Right ventricle myocardium superior (tissue), 1 donor: ENCODE data around the gene KRTAP9-1. TPM values are rescaled to one million over a fixed set of nuclear protein-coding genes. Genes with fewer than 3 reads are reported as not detected.
"Not testable (repeated sequence)": the region's sequence is repeated elsewhere in the genome, so short reads cannot be mapped to it uniquely, and the experiment has no call there.

Experiments used
- ATAC-seq: fragments of 200-7000 bp; cut with Tn5 transposase; one replicate; pipeline ENCODE4 v1.9.1; 2020; ENCODE audit warnings: mild to moderate bottlenecking; ENCODE audit not compliant: poor library complexity
- DNase-seq: peaks from one replicate; pipeline ENCODE4 v3.0.0-alpha.2; 2020
- intact Hi-C: fragments of 100-400 bp; cut with DNase I; formaldehyde crosslinking; loops from one replicate; pipeline ENCODE4 v1.11.2; 2022
- total RNA-seq: library from RNA; stranded (reverse); fragmentation: NEBNext Ultra II Directional; extraction: Animal tissue kit (Norgen Biotek cat#: 25700); gene quantifications from one replicate; pipeline ENCODE4 v1.2.1, GENCODE V29; 2021
- donor health status: DM: no; HTN: yes; CAD: no; lungs with severe emphysema.

KRTAP9-1 gene
- total RNA-seq, 1 donor from 2014 or later: not detected

DNA sequence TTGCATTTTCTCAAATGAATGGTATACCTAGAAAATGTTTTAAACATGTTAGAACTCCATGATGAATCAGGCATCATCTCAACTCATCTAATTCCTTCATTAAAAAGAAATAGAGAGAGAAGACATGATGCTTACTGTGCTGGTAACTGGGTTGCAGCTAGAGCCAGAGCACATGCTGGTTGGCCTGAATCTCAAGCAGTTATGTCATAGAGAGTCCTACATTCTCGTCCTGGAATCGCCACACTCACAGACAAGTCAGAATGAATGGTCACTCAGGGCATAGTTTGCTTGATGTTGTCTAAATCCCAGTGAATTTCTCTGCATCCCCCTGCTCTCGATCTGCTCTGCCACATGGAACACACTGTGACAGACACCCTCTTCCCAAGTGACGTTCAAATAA, 47.4 kb downstream of the KRTAP9-1 start:
- intact Hi-C loops, DNase-seq, ATAC-seq: not testable (repeated sequence)

DNA sequence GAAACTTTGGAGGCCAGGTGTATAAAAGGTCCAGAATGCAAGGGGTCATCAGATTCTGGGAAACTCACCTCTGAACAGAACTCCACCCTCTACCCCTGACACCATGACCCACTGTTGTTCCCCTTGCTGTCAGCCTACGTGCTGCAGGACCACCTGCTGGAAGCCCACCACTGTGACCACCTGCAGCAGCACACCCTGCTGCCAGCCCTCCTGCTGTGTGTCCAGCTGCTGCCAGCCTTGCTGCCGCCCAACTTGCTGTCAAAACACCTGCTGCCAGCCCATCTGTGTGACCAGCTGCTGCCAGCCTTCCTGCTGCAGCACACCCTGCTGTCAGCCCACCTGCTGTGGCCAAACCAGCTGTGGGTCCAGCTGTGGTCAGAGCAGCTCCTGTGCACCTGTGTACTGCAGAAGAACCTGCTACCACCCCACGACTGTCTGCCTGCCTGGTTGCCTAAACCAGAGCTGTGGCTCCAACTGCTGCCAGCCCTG, 48.3 kb downstream of the KRTAP9-1 start, which contains the start of gene KRTAP9-8:
KRTAP9-8 (plus strand) TSS at position 51 of the 489 bp plus-strand sequence; CDS start at position 104, 53 bp downstream.
- DNase-seq, intact Hi-C loops, ATAC-seq: not testable (repeated sequence)

Other genes starting within 250 kb of the KRTAP9-1 start
- gene KRT39, start 222.9 kb upstream of the KRTAP9-1 start, total RNA-seq: not detected
- not detected for gene KRT40, start 205.6 kb upstream of the KRTAP9-1 start, total RNA-seq
- gene KRTAP3-3, start 195.7 kb upstream of the KRTAP9-1 start, total RNA-seq: not detected
- gene KRTAP3-2, start 190.0 kb upstream of the KRTAP9-1 start, total RNA-seq: not detected
- gene KRTAP3-1, start 180.8 kb upstream of the KRTAP9-1 start, total RNA-seq: not detected
- not detected for gene KRTAP1-5, start 162.7 kb upstream of the KRTAP9-1 start, total RNA-seq
- gene KRTAP1-4, start 159.7 kb upstream of the KRTAP9-1 start, total RNA-seq: not detected
- gene KRTAP1-3, start 155.0 kb upstream of the KRTAP9-1 start, total RNA-seq: not detected
- gene KRTAP1-1, start 148.4 kb upstream of the KRTAP9-1 start, total RNA-seq: not detected
- not detected for gene KRTAP2-1, start 142.6 kb upstream of the KRTAP9-1 start, total RNA-seq
- not detected for gene KRTAP2-2, start 134.7 kb upstream of the KRTAP9-1 start, total RNA-seq
- not detected for gene KRTAP2-3, start 129.8 kb upstream of the KRTAP9-1 start, total RNA-seq
- not detected for gene KRTAP2-4, start 124.0 kb upstream of the KRTAP9-1 start, total RNA-seq
- gene KRTAP4-7, start 105.7 kb upstream of the KRTAP9-1 start, total RNA-seq: not detected
- gene KRTAP4-8, start 91.7 kb upstream of the KRTAP9-1 start, total RNA-seq: not detected
- not detected for gene KRTAP4-16, start 87.7 kb upstream of the KRTAP9-1 start, total RNA-seq
- not detected for gene KRTAP4-9, start 84.5 kb upstream of the KRTAP9-1 start, total RNA-seq
- gene KRTAP4-11, start 71.5 kb upstream of the KRTAP9-1 start, total RNA-seq: not detected
- not detected for gene KRTAP4-12, start 65.7 kb upstream of the KRTAP9-1 start, total RNA-seq
- not detected for gene KRTAP4-6, start 49.3 kb upstream of the KRTAP9-1 start, total RNA-seq
- gene KRTAP4-5, start 40.1 kb upstream of the KRTAP9-1 start, total RNA-seq: not detected
- not detected for gene KRTAP4-4, start 29.1 kb upstream of the KRTAP9-1 start, total RNA-seq
- not detected for gene KRTAP4-3, start 21.7 kb upstream of the KRTAP9-1 start, total RNA-seq
- not detected for gene KRTAP4-2, start 11.7 kb upstream of the KRTAP9-1 start, total RNA-seq
- gene KRTAP4-1, start 5.0 kb upstream of the KRTAP9-1 start, total RNA-seq: not detected
- not detected for gene KRTAP9-2, start 36.8 kb downstream of the KRTAP9-1 start, total RNA-seq
- gene KRTAP9-3, start 42.6 kb downstream of the KRTAP9-1 start, total RNA-seq: not detected
- not detected for gene KRTAP9-8, start 48.1 kb downstream of the KRTAP9-1 start, total RNA-seq
- not detected for gene KRTAP9-4, start 59.8 kb downstream of the KRTAP9-1 start, total RNA-seq
- gene KRTAP9-9, start 65.5 kb downstream of the KRTAP9-1 start, total RNA-seq: not detected
- not detected for gene KRTAP9-6, start 75.5 kb downstream of the KRTAP9-1 start, total RNA-seq
- gene KRTAP9-7, start 85.8 kb downstream of the KRTAP9-1 start, total RNA-seq: not detected
- gene KRTAP29-1, start 113.0 kb downstream of the KRTAP9-1 start, total RNA-seq: not detected
- not detected for gene KRTAP16-1, start 119.4 kb downstream of the KRTAP9-1 start, total RNA-seq
- not detected for gene KRTAP17-1, start 125.8 kb downstream of the KRTAP9-1 start, total RNA-seq
- not detected for gene KRT33A, start 160.9 kb downstream of the KRTAP9-1 start, total RNA-seq
- not detected for gene KRT33B, start 179.9 kb downstream of the KRTAP9-1 start, total RNA-seq
- gene KRT34, start 192.4 kb downstream of the KRTAP9-1 start, total RNA-seq: not detected
- not detected for gene KRT31, start 207.7 kb downstream of the KRTAP9-1 start, total RNA-seq
- gene KRT37, start 234.7 kb downstream of the KRTAP9-1 start, total RNA-seq: not detected